GM19395 (cell line): ENCODE data around the gene SLC6A19.

Experiments
- ATAC-seq: cut with Tn5 transposase; IDR thresholded peaks from one replicate; pipeline ENCODE4 v1.9.1; 2021; ENCODE audit warnings: mild to moderate bottlenecking, moderate library complexity; ENCODE audit not compliant: unreplicated experiment

Gene SLC6A19

DNA sequence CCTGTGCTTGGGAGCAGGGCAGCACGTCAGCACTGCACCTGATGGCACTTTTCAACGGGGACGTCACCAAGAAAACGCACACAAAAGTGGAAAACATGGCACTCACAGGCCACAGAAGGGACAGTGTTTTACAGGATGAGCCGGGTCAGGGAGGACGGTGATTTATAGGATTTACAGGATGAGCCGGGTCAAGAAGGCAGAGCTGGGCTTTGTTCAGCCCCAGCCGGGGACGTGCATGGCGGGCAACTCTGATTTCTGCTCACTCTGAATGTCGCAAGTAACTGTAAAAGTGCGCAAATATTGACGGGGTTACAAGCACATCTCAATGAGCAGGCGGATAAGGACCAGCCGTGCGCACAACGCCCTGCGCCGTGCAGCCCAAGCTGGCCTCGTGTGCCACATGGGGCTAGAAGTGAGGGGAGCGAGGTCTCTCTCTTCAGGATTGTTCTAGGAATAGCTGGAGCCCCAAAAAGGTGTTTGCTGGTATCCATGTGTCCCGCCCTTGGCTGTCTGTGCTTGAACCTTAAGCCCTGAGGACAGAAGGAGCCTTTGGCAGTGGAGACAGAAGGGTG is 40.2 kb downstream of the SLC6A19 start:
- no peak for ATAC-seq

DNA sequence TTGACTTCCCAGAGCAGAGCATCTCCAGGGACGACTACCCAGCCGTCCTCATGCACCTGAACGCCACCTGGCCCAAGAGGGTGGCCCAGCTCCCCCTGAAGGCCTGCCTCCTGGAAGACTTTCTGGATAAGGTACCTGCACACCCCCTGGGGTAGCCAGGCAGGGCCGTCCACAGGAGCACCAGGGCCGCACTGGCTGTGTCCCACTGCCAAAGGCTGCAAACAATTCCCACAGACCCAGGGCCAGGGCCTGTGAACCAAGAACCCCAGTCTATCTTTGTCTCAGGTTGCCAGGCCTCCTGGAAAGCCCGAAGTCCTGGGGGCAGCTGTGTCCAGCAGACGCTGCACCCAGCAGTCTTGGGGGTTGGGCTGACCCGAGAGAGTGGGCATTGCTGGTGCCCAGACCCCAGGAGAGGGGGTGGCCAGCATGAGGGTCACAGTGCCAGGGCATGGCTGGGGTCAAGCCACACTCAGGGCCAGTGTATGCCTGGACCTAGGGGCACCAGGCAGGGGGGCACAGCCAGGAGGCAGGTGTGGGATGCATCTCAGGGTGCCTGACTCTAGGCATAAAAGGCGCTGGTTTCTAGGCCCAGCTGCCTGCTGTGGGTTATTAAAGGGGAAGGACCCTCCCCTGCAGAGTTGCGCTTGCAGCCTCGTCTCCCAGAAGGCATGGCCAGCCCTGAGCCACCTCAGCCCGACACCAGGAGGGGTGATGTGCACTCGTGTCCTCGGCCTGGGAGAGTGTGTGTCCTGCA is 41.5 kb downstream of the SLC6A19 start:
- no peak for ATAC-seq

DNA sequence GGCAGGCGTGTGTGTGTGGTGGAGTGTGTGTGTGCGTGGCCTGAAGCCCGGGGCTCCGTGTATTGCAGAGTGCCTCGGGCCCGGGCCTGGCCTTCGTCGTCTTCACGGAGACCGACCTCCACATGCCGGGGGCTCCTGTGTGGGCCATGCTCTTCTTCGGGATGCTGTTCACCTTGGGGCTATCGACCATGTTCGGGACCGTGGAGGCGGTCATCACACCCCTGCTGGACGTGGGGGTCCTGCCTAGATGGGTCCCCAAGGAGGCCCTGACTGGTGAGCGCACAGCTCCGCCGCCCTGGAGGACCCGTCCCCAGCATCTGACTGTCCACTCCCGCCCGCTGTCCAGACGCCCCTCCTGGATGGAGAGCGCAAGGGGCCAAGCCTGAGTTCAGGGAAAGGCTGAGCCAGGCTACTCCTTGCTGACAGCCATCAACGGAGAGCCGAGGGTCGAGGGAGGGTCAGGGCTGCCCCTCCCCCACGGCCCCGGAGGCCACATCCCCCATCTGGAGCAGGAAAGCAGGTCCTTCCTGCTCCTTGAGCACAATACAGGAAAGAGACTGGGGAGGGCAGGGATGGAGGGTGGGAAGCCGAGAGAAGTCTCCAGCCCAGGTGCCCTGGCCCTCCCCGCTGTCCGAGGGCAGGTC is 42.2 kb downstream of the SLC6A19 start:
- ATAC-seq, result no peak

DNA sequence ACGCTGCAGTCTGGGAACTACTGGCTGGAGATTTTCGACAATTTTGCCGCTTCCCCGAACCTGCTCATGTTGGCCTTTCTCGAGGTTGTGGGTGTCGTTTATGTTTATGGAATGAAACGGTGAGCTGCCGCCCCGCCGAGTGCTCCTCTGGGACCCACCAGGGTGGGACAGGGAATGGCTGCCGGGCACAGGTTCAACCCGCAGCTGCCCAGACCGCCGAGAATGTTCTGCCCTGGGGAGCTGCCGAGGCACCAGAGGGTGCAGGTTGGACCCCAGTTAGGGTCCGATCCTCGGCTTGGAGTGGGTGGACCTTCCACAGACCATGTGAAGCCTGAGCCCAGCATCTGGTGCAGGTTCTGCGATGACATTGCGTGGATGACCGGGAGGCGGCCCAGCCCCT is 42.9 kb downstream of the SLC6A19 start:
- no peak for ATAC-seq

DNA sequence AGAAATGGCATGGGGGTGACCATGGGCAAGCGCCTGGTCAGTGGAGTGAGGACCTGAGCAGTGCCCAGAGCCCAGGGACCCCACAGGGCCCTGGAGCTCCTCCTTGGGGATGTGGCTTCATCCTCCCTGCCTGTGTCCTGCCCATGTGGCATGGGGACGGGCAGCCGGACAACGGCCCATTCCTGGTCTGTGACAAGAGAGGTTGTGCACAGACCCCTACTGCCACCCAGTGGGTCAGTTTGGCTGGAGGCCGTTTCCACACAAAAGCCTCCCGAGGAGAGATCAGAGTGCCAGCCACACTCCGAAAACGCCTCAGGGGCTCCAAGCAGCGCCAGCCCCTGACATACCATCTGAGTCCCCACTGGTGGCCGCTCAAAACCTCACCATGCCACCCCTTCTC is 43.6 kb downstream of the SLC6A19 start:
- no peak for ATAC-seq

DNA sequence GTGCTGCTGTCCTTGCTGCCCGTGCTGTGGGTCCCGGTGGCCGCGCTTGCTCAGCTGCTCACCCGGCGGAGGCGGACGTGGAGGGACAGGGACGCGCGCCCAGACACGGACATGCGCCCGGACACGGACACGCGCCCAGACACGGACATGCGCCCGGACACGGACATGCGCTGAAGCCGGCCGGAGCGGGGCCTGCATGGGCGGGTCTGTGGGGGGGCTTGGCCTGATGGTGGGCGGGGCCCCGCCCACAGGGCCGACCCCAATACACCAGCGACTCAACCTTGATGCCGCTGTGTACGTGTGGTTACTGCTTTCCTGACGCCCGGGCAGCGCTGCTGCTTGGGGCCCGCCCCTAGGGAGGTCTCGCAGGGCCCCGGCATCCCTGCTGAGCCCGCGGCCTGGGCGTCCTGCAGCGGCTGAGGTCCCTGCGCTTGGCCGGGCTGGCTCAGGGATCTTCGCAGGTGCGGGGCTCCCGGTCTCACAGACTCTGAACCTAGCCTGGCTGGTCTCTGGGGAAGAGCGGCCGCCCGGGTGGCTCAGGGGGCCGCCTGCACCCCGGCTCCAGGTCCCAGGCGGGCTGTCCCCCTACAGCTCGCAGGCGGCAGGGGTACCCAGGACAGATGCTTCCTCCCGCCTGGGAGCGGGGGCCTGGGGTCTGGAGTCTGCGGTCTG is 44.6 kb downstream of the SLC6A19 start:
- ATAC-seq, result no peak

DNA sequence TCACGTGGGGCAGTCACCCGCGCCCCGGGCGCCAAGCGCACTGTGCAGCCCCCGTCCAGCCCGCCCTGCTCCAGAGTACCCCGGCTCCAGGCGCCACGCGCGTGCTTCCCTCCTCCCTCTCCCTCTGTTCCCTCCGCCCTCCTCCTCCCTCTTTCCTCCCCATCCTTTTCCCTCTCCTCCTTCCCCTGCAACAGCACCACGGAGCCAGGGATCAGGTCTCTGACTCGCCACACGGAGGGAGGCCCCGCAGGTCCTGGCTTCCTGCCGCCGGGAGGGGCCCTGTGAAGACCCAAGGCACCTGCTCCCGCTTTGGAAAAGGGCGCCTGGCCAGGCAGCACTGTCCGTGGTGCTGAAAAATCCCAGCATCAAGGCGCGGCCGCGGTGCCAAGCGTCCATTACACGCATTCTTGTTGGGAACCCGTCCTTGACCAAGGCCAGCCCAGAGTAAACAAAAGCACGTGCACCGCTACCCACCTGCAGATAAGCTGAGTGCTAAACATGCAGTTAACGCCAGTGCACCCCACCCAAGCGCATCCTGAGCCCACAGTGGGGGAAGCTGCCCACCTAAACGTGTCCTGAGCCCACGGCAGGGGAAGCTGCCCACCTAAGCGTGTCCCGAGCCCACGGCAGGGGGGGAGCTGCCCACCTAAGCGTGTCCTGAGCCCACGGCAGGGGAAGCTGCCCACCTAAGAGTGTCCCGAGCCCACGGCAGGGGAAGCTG is 45.5 kb downstream of the SLC6A19 start:
- ATAC-seq, result no peak

DNA sequence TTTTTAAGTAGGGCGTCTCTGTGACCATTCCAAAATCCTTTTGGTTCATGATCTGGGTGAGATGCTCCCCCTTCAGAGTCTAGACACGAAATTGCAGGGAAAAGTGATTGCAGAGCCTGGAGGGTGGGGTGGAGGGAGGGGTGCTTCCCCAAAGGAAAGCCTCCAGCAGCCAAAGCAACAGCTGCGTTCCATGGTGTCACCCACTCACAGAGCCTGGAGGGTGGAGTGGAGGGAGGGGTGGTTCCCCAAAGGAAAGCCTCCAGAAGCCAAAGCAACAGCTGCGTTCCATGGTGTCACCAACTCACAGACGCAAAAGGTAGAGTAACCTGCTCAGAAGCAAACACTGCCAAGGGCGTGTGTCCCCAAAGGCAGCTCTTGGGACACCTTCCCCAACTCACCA is 46.4 kb downstream of the SLC6A19 start:
- no peak for ATAC-seq

DNA sequence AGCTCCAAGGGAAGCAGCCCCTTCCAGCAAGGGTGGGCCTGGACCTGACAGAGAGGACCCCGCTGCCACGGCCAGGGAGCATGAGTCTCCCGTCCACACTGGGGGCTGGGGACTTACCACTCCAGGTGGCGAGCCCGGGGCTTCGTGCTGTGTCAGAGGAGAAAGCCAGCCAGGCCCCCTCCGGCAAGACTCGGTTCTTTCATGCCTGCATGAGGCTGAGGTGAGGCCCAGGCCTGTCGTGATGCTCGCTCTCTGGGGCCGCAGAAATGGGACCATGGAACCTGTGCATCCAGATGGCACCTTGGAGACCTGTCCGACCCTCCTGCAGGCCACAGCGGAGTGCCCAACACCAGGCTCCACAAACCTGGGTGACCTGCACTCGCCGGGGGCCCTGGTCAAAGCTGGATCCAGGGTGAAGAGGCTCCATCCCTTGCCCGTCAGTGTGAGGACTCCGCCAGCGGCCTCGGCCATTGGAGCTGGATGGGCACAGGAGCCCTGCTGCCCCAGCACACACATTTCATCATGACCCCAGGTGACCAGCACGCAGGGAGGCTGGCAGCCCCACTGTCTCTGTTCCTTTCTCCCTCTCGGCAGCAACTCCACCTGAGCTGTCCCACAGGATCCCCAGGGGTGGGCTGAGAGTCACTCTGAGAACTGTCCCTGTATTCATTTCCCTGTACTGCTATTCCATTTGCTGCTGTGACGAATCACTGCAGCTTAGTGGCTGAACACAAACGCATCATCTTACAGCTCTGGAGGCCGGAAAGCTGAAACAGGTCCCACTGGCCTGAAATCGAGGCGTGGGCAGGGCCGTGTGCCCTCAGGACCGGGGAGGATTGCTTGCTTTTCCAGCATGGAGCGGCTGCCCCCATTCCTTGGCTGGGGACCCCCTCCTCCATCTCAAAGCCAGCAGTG is 48.2 kb downstream of the SLC6A19 start:
- no peak for ATAC-seq

DNA sequence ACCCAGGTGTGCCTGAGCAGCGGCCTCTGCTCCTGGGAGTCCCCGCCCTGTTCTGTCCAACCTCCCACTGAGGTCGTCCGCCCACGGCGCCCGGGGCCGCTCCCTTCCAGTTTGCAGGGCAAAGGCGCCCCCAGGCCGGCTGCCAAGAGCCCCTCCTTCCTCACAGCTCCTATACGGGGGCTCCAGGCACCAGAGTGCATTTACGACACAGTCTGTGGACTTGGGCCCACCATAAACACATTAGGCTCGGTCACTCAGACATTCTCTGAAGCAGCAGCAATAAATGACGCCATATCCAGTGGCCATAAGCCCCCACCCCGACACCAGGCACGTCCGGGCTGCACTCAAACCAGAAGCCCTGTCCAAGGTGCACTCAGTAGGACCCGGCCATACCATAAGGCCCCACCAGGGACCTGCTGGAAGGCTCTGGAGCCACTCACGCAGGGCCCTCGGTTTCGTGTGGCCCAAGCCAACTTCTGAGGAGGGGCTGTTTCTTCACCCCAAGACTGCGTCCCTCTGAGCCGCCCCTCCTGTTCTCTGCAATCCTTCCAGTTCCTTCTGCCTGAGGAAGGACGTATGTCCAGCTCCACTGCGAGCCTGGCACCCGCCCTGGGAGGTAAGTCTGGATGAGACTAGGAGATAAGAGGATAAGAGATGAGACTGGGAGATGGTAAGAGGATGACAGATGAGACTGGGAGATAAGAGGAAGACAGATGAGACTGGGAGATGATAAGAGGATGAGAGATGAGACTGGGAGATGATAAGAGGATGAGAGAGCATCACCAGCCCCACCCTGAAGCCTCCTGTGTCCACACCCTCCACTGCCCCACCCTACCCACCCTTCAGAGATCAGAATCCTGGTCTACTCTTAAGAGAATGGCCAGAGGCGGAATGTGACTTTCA is 50.5 kb downstream of the SLC6A19 start:
- ATAC-seq, result no peak

DNA sequence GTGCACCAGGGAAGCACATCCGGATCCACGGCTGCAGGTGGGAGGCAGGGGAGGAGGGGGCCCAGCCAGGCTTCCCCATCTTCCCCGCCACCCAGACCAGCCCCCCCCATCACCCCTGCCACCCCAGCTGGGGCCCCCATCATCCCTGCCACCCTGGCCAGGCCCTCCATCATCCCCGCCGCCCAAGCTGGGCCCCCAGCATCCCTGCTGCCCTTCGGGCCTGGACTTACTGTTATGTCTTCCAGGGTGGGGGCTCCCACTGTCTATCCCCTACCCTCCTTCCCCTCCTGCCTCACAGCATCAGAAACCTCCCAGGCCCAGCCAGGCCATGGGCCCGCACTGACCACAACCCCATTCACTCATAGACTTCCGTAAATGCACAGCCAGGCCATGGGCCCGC is 51.3 kb downstream of the SLC6A19 start:
- ATAC-seq, result no peak

DNA sequence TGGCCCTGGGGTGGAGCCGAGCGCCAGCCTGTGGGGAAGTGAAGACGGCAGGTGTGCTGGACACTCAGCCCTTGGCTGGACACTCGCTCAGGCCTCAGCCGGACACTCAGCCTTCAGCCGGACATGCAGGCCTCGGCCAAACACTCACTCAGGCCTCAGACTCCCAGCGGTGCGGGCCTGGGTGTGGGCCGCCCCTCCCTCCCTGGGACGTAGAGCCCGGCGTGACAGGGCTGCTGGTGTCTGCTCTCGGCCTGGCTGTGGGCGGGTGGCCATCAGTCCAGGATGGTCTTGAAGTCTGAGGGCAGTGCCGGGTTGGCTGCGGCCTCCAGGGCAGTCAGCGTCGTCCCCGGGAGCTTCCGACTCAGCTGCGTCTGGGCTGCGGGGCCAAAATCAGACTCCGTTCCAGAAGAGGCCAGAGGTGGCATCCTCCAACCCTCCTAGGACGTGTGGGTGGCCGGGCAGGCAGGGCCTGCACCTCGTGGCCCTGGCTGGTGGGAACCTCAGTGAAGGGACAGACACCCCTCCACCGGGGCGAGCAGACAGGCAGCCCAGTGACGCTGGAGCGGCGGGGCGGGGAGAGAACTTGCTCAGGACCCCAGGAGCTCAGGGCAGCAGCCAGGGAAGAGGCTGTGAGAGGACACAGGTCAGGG is 52.2 kb downstream of the SLC6A19 start:
- no peak for ATAC-seq

DNA sequence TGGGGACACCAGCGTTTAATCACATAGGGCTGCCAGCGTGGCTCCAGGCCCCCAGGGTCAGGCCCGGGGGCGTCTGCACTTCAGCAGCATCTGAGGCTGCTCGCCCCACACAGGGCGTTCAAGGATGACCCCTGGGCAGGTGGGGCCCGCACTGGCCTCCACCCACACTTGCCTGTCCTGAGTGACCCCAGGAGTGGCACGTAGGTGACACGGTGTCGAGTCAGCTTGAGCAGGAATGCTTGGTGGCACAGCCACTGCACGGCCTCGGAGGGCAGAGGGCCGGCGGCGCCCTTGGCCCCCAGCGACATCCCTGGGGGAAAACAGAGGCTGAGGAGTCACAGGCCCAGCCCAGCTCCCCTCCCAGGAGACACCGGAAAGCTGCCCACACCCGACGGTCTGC is 52.8 kb downstream of the SLC6A19 start:
- no peak for ATAC-seq

DNA sequence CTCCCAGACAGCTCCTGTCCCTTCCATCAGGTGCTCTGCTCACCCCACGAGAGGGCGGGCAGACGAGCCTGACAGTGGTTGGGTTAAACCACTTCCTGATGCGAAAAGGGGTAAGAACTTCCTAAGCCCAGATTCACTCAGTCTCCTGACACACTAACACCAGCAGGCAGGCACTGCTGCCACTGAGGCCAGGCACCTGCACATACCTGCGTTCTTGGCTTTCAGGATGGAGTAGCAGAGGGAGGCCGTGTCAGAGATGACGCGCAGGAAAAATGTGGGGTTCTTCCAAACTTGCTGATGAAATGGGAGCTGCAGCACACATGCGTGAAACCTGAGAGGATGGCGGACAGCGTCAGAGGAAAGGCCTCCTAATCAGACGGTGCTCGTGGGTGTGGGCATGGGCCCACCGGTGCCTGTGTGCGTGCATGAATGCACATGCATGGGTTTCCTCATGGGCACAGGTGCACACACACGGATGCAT is 53.7 kb downstream of the SLC6A19 start:
- no peak for ATAC-seq

DNA sequence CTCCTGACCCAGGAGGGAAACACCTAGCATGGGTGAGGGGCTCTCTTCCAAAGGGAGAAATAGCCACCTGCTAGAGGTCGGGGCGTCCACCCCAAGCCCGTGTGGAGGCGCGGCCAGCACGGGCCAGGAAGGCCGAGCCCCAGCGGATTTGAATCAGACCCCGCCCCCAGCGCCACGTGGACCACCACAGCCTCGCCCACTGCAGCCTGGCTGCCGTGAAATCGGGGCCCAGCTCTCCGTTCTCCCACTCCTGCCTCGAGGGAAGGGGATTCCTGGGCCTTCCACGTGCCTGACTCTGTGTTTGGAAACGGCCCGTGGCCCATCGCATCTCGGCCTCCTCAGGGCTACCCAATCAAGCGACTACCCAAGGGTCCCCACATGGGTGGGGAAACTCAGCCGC is 55.4 kb downstream of the SLC6A19 start:
- ATAC-seq, result no peak

DNA sequence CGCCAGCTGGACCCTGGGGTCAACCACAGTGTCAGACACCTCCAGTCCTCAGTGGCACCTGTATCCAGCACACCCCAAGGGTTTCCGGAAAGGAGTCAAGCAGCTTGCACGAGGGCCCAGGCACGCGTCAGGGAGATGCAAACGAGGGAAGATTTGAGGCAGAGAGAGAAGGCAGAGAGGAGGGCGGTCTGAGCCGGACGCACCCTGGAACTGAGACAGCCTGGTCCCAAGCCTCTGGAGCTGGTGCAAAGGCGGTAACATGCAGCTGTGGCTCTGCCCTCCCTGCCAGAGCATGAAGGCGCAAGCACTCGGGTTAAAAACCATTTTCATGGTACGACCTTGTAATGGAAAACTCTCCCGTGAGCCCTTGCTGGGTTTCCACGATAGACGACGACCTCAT is 56.0 kb downstream of the SLC6A19 start:
- no peak for ATAC-seq

DNA sequence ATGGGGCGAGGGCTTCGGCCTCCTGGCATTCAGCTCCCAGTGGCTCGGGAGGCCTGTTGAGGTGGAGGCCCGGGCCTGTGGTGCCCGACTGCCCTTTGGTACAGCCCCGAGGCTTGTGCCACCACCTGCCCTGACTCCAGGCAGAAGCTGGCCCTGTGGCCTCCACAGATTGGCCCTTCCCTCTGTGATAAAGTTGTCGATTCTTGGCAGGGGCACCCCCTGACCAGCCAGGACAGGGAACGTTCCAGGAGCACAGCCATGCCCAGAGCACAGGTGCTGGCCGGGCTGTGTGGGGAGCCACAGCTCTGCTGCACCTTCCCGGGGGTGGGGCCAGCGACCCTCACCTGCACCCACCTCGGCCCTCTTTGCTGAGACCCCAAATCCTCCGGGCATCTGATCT is 56.4 kb downstream of the SLC6A19 start:
- ATAC-seq, result no peak

DNA sequence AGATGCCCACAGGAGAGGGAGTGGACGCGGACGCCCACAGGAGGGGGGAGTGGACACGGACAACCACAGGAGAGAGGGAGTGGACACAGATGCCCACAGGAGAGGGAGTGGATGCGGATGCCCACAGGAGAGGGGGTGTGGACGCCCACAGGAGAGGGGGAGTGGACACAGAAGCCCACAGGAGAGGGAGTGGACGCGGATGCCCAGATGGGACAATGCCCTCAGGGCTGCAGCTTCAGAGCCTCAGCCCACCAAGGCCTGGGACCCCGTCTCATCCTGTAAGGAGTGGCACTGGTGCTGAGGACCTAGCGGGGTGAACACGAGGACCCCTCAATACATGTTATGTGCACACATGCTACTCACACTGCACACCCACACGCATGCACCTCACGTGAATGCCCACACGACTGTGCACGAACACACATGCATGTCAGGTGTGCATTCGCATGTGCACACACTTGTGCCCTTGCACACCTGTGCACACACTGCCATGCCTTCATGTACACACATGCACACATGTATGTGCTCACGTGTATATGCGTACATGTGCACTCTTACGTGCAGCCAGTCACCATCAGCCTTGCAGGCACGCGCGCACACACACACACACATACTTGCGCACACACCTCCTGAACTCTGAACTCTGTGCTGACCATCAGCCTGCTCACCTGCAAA is 58.5 kb downstream of the SLC6A19 start:
- ATAC-seq, result no peak
